ENCODE results near the gene KIDINS220. TPM values are rescaled to one million over a fixed set of nuclear protein-coding genes. Genes with fewer than 3 reads are reported as not detected.

The KIDINS220 gene
- total RNA-seq, 1 donor from 2014 or later = 60.0 TPM

GRCh38 chr2:8685697-8686358, 151.6 kb downstream of the KIDINS220 start:
- TF ChIP-seq CTCF (IDR thresholded peaks at IDR 0.05; ENCODE audit: borderline replicate concordance) = peak; percentile 99
- Histone ChIP-seq H3K27me3 (ENCODE audit: low read depth) (peaks cover 9% of the 10 kb centered on the region), H3K36me3 (no peaks in the 10 kb centered on the region), H3K9me3 (replicated peaks) (no peaks in the 10 kb centered on the region), H3K4me1 (peaks cover 45% of the 10 kb centered on the region), H3K27ac (replicated peaks) (peak overlapping the region; percentile 88), H3K4me3 (peak overlapping the region; percentile 81)
- peak; percentile 69 for DNase-seq
- intact Hi-C loops (cut with micrococcal nuclease) = loop anchor here (5.0 to 10.0 kb wide), 4 partner anchors 471 to 1589 kb away; no protein-coding TSS in a partner anchor

- peak; percentile 48 for DNase-seq
- no peaks in the 10 kb centered on the region for H3K36me3 ChIP-seq
- H3K27ac ChIP-seq (replicated peaks) = peak overlapping the region; percentile 88
- H3K4me3 ChIP-seq = peak overlapping the region; percentile 81
- peaks cover 1% of the 10 kb centered on the region for H3K27me3 ChIP-seq (ENCODE audit: low read depth)
- TF ChIP-seq CTCF (IDR thresholded peaks at IDR 0.05; ENCODE audit: borderline replicate concordance) = no peak
- H3K4me1 ChIP-seq = peaks cover 53% of the 10 kb centered on the region
- intact Hi-C loops (cut with micrococcal nuclease) = loop anchor here (5.0 to 10.0 kb wide), 4 partner anchors 470 to 1588 kb away; no protein-coding TSS in a partner anchor
- no peaks in the 10 kb centered on the region for H3K9me3 ChIP-seq (replicated peaks)
Measured at GRCh38 chr2:8684878-8685696, 152.3 kb downstream of the KIDINS220 start.

GRCh38 chr2:8684540-8684877, 152.9 kb downstream of the KIDINS220 start:
- DNase-seq = no peak
- peak overlapping the region; percentile 88 for H3K27ac ChIP-seq (replicated peaks)
- peak overlapping the region; percentile 81 for H3K4me3 ChIP-seq
- H3K36me3 ChIP-seq = no peaks in the 10 kb centered on the region
- H3K4me1 ChIP-seq = peaks cover 58% of the 10 kb centered on the region
- H3K27me3 ChIP-seq (ENCODE audit: low read depth) = no peaks in the 10 kb centered on the region
- no peak for TF ChIP-seq CTCF (IDR thresholded peaks at IDR 0.05; ENCODE audit: borderline replicate concordance)
- intact Hi-C loops (cut with micrococcal nuclease) = loop anchor here (10.0 kb wide), 1 partner anchor 470 kb away; no protein-coding TSS in a partner anchor
- no peaks in the 10 kb centered on the region for H3K9me3 ChIP-seq (replicated peaks)

- intact Hi-C loops (cut with micrococcal nuclease) = loop anchor here (10.0 kb wide), 1 partner anchor 468 kb away; no protein-coding TSS in a partner anchor
- peak overlapping the region; percentile 88 for H3K27ac ChIP-seq (replicated peaks)
- TF ChIP-seq CTCF (IDR thresholded peaks at IDR 0.05; ENCODE audit: borderline replicate concordance) = no peak
- no peaks in the 10 kb centered on the region for H3K9me3 ChIP-seq (replicated peaks)
- H3K36me3 ChIP-seq = no peaks in the 10 kb centered on the region
- peak overlapping the region; percentile 81 for H3K4me3 ChIP-seq
- no peak for DNase-seq
- no peaks in the 10 kb centered on the region for H3K27me3 ChIP-seq (ENCODE audit: low read depth)
- H3K4me1 ChIP-seq = peaks cover 68% of the 10 kb centered on the region
Measured at GRCh38 chr2:8682719-8683667, 154.4 kb downstream of the KIDINS220 start.

Measured in left ventricle myocardium inferior (tissue), 1 donor.